K562 (cell line): ENCODE measurements around the gene INHBE. TPM values are rescaled to one million over a fixed set of nuclear protein-coding genes. Genes with fewer than 3 reads are reported as not detected.

Experiments
- ATF7 ChIP-seq: fragments of 450-650 bp; IDR thresholded peaks from 2 replicates; pipeline ENCODE4 v1.7.1; 2014; ENCODE audit warnings: mild to moderate bottlenecking, moderate library complexity
- FOXA3 ChIP-seq, 2 experiments: fragments of 450-650 bp in 1 of 2; sonication (generic) in 1 of 2; formaldehyde crosslinking; IDR thresholded peaks in 1 of 2; conservative IDR thresholded peaks in 1 of 2; 2 replicates each; pipeline versions ENCODE4 v1.4.0 to v1.8.0; 2020 to 2022; ENCODE audit warnings: mild to moderate bottlenecking in 2 of 2, missing genetic modification reagents in 1 of 2
- IRF2 ChIP-seq: sonication (generic); formaldehyde crosslinking; IDR thresholded peaks from 2 replicates; pipeline ENCODE4 v1.8.1; 2022; ENCODE audit warnings: mild to moderate bottlenecking, missing genetic modification reagents
- KDM1A ChIP-seq, 2 experiments: fragments of 450-650 bp; IDR thresholded peaks; 2 replicates each; pipeline ENCODE4 v1.6.1; 2016; ENCODE audit warnings: mild to moderate bottlenecking in 2 of 2
- MAZ ChIP-seq, 2 experiments: fragments of 450-650 bp in 1 of 2; sonication (generic) in 1 of 2; formaldehyde crosslinking; IDR thresholded peaks in 1 of 2; conservative IDR thresholded peaks in 1 of 2; 2 replicates each; pipeline versions ENCODE4 v1.4.0 to v1.5.0; 2020; ENCODE audit warnings: mild to moderate bottlenecking in 1 of 2, missing genetic modification reagents in 1 of 2
- MBD1 ChIP-seq: fragments of 250-450 bp; sonication (Bioruptor Pico); IDR thresholded peaks from 2 replicates; pipeline ENCODE4 v1.8.0; 2022; ENCODE audit warnings: inconsistent platforms
- MBD2 ChIP-seq: sonication (generic); IDR thresholded peaks from 2 replicates; pipeline ENCODE4 v1.6.1; 2016; ENCODE audit warnings: low read depth, borderline replicate concordance
- MLX ChIP-seq, 2 experiments: fragments of 450-650 bp in 1 of 2; sonication (generic) in 1 of 2; formaldehyde crosslinking; conservative IDR thresholded peaks; 2 replicates each; pipeline versions ENCODE4 v1.4.0 to v1.8.1; 2020 to 2022; ENCODE audit warnings: mild to moderate bottlenecking in 1 of 2, missing genetic modification reagents in 1 of 2
- NFIX ChIP-seq: fragments of 250-450 bp; sonication (Bioruptor Pico); IDR thresholded peaks from 2 replicates; pipeline ENCODE4 v1.4.0; 2020; ENCODE audit warnings: low read depth, mild to moderate bottlenecking, moderate library complexity
- SMAD3 ChIP-seq: fragments of 450-650 bp; formaldehyde crosslinking; conservative IDR thresholded peaks from 2 replicates; pipeline ENCODE4 v1.4.0; 2020; ENCODE audit warnings: mild to moderate bottlenecking
- ZKSCAN1 ChIP-seq: fragments of 150-350 bp; IDR thresholded peaks from 2 replicates; pipeline ENCODE4 v1.6.1; 2016; ENCODE audit warnings: low read depth, low read length
- ZNF644 ChIP-seq: fragments of 200-800 bp; sonication (Bioruptor generic); IDR thresholded peaks from 2 replicates; pipeline ENCODE4 v1.6.1; 2016; ENCODE audit warnings: low read depth, missing genetic modification characterization, missing compliant biosample characterization
- ZNF740 ChIP-seq, 3 experiments: fragments of 200-800 bp in 1 of 3; sonication (Bioruptor generic) in 1 of 3; sonication (generic) in 1 of 3; formaldehyde crosslinking in 1 of 3; IDR thresholded peaks; 2 replicates each; pipeline versions ENCODE4 v1.6.1 to v1.8.0; 2016 to 2022; ENCODE audit warnings: mild to moderate bottlenecking in 2 of 3, missing compliant biosample characterization in 2 of 3, missing genetic modification characterization in 2 of 3, missing genetic modification reagents in 1 of 3
- polyA plus RNA-seq, 8 experiments: library from polyadenylated mRNA; depleted of rRNA in 4 of 8; stranded (reverse) in 5 of 8; unstranded in 3 of 8; fragments of >200 nt; fragmentation: Nextera tagmentation in 2 of 8; fragmentation: Illumina TruSeq in 1 of 8; extraction: Ambion mirVana in 2 of 8; extraction: Trizol in 1 of 8; gene quantifications; 2 replicates each; pipeline versions ENCODE4 v1.2.1 to v1.2.3, GENCODE V29; 2011 to 2014; ENCODE audit warnings: inconsistent platforms in 1 of 8, missing spikeins in 1 of 8
- total RNA-seq, 7 experiments: library from RNA; depleted of rRNA in 6 of 7; stranded (reverse); fragments of >200 nt in 6 of 7; fragmentation: Illumina TruSeq in 2 of 7; extraction: Trizol in 2 of 7; gene quantifications; 2 replicates each; pipeline versions ENCODE4 v1.2.1 to v1.2.3, GENCODE V29; 2011 to 2021; ENCODE audit warnings: low replicate concordance in 1 of 7
- TF ChIP-seq, protein P1 (sequence below): fragments of 450-650 bp; formaldehyde crosslinking; IDR thresholded peaks from 2 replicates; pipeline ENCODE4 v1.4.0; 2022; ENCODE audit warnings: missing genetic modification characterization
- TF ChIP-seq, protein P2 (sequence below): fragments of 250-450 bp; sonication (Bioruptor Pico); IDR thresholded peaks from 2 replicates; pipeline ENCODE4 v1.4.0; 2020; ENCODE audit warnings: mild to moderate bottlenecking, moderate library complexity
- TF ChIP-seq, protein P3 (sequence below): IDR thresholded peaks from 3 replicates; pipeline ENCODE4 v1.6.1; 2011; ENCODE audit warnings: borderline replicate concordance, mild to moderate bottlenecking, moderate library complexity; ENCODE audit not compliant: insufficient read length; ENCODE audit errors: extremely low read depth

INHBE gene
- total and polyA plus RNA-seq, 9 of the 15 experiments (the other 6 are each of a cell fraction or from before 2014, with no cell fraction given), result 0.94 to 9.9 (median 7.3) TPM

DNA sequence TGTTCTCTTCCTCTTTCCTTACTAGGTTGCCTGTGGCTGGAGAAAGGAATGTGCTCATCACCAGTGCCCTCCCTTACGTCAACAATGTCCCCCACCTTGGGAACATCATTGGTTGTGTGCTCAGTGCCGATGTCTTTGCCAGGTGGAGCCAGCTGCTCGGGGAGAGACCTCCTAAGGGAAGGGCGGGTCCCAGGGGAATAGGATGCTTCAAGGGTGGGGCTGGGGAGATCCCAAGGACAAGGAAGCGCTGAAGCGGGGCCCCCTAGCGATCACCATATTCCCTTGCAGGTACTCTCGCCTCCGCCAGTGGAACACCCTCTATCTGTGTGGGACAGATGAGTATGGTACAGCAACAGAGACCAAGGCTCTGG is 43.0 kb downstream of the INHBE start (continued):
- TF ChIP-seq MLX (CRISPR knock-in tag; conservative IDR thresholded peaks at IDR 0.05) (no peak), ZNF644 (tag) (no peak), FOXA3 (CRISPR knock-in tag; conservative IDR thresholded peaks at IDR 0.05 in 1 of 2, IDR thresholded peaks at IDR 0.05 in 1 of 2) (peak in 1 of 2 experiments; percentile 59; a peak in 1 of 4 replicates), ZNF740 (CRISPR knock-in tag; IDR thresholded peaks at IDR 0.05) (no peak), ZNF740 (tag; IDR thresholded peaks at IDR 0.05) (no peak), ATF7 (no peak), MBD2 (no peak), NFIX (no peak), SMAD3 (no peak), KDM1A (IDR thresholded peaks at IDR 0.05) (no peak), ZKSCAN1 (no peak), MAZ (CRISPR knock-in tag; conservative IDR thresholded peaks at IDR 0.05 in 1 of 2, IDR thresholded peaks at IDR 0.05 in 1 of 2) (no peak), IRF2 (CRISPR knock-in tag) (no peak), MBD1 (CRISPR knock-in tag) (no peak)
- TF ChIP-seq, protein P1, sequence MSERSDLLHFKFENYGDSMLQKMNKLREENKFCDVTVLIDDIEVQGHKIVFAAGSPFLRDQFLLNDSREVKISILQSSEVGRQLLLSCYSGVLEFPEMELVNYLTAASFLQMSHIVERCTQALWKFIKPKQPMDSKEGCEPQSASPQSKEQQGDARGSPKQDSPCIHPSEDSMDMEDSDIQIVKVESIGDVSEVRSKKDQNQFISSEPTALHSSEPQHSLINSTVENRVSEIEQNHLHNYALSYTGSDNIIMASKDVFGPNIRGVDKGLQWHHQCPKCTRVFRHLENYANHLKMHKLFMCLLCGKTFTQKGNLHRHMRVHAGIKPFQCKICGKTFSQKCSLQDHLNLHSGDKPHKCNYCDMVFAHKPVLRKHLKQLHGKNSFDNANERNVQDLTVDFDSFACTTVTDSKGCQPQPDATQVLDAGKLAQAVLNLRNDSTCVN (CRISPR knock-in tag), result no peak
- TF ChIP-seq, protein P2, sequence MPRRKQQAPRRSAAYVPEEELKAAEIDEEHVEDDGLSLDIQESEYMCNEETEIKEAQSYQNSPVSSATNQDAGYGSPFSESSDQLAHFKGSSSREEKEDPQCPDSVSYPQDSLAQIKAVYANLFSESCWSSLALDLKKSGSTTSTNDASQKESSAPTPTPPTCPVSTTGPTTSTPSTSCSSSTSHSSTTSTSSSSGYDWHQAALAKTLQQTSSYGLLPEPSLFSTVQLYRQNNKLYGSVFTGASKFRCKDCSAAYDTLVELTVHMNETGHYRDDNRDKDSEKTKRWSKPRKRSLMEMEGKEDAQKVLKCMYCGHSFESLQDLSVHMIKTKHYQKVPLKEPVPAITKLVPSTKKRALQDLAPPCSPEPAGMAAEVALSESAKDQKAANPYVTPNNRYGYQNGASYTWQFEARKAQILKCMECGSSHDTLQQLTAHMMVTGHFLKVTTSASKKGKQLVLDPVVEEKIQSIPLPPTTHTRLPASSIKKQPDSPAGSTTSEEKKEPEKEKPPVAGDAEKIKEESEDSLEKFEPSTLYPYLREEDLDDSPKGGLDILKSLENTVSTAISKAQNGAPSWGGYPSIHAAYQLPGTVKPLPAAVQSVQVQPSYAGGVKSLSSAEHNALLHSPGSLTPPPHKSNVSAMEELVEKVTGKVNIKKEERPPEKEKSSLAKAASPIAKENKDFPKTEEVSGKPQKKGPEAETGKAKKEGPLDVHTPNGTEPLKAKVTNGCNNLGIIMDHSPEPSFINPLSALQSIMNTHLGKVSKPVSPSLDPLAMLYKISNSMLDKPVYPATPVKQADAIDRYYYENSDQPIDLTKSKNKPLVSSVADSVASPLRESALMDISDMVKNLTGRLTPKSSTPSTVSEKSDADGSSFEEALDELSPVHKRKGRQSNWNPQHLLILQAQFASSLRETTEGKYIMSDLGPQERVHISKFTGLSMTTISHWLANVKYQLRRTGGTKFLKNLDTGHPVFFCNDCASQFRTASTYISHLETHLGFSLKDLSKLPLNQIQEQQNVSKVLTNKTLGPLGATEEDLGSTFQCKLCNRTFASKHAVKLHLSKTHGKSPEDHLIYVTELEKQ (CRISPR knock-in tag), result no peak
- TF ChIP-seq, protein P3, sequence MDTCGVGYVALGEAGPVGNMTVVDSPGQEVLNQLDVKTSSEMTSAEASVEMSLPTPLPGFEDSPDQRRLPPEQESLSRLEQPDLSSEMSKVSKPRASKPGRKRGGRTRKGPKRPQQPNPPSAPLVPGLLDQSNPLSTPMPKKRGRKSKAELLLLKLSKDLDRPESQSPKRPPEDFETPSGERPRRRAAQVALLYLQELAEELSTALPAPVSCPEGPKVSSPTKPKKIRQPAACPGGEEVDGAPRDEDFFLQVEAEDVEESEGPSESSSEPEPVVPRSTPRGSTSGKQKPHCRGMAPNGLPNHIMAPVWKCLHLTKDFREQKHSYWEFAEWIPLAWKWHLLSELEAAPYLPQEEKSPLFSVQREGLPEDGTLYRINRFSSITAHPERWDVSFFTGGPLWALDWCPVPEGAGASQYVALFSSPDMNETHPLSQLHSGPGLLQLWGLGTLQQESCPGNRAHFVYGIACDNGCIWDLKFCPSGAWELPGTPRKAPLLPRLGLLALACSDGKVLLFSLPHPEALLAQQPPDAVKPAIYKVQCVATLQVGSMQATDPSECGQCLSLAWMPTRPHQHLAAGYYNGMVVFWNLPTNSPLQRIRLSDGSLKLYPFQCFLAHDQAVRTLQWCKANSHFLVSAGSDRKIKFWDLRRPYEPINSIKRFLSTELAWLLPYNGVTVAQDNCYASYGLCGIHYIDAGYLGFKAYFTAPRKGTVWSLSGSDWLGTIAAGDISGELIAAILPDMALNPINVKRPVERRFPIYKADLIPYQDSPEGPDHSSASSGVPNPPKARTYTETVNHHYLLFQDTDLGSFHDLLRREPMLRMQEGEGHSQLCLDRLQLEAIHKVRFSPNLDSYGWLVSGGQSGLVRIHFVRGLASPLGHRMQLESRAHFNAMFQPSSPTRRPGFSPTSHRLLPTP, result no peak
